C1 segment of cervical spinal cord (tissue), 14 donors: Measurements from ENCODE around the gene ANKRD34A.
A peak's percentile ranks its signal among the peaks of the same experiment; 100 is the strongest.

ENCODE experiments used
- DNase-seq, 14 donors: peaks; one replicate each; lab custom pipeline; 2025; lab: John Stamatoyannopoulos, UW

ANKRD34A gene

DNA sequence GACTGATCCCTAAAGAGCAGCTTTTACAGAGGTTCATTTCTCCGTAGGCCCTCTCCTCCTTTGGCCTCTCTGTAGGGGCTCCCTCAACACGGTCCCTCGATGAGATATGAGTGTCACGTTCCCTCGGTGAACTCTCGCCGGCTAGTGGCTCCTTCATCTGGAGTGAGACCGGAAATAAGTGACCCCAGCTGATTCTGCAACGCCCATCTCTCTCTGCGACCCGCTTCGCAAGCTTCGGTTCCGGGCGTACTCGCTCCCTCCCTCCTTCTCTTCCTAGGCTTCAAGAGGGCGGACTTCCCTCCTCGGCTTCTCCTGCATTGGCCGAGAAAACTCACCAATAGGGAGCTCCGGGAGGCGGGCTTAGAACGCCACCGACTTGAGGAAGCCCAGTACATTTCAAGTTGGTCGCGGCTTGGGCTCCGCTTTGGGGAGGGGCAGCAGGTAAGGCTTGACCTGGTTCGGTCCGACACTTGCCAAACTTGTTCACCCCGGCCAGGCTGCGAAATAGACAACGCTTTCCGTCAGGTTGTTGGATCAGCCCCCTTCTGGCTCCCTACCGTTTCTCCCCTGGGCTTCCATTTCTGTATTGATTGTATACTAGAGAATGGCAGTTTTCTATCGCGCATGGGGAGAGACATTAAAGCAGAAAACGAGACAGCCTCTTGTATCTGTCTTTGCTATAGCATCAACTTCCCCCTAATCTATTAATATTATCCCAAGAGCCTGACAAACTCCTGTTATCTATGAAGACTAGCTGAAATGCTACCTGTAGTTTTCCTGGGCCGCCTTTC, at the start of gene ANKRD34A, which contains the start of gene POLR3GL:
ANKRD34A (minus strand) TSS at position 248 of the 791 bp plus-strand sequence. CDS start 2,816 bp downstream, outside the sequence.
POLR3GL (plus strand) TSS at position 363 of the 791 bp plus-strand sequence. CDS start 10,176 bp downstream, outside the sequence.
- peak; percentile 69 to 98 (median 89) for DNase-seq

DNA sequence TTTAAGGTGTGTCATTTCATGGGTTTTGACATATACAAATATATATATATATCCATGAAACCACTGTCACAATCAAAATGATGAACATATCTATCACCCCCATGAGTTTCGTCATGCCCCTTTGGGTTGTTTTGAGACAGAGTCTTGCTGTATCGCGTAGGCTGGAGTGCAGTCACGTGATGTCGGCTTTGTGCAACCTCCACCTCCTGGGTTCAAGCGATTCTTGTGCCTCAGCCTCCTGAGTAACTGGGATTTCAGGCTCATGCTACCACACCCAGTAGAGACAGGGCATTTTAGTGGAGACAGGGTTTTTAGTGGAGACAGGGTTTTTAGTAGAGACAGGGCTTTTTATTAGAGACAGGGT, 49.2 kb upstream of the ANKRD34A start:
- DNase-seq, result no peak

DNA sequence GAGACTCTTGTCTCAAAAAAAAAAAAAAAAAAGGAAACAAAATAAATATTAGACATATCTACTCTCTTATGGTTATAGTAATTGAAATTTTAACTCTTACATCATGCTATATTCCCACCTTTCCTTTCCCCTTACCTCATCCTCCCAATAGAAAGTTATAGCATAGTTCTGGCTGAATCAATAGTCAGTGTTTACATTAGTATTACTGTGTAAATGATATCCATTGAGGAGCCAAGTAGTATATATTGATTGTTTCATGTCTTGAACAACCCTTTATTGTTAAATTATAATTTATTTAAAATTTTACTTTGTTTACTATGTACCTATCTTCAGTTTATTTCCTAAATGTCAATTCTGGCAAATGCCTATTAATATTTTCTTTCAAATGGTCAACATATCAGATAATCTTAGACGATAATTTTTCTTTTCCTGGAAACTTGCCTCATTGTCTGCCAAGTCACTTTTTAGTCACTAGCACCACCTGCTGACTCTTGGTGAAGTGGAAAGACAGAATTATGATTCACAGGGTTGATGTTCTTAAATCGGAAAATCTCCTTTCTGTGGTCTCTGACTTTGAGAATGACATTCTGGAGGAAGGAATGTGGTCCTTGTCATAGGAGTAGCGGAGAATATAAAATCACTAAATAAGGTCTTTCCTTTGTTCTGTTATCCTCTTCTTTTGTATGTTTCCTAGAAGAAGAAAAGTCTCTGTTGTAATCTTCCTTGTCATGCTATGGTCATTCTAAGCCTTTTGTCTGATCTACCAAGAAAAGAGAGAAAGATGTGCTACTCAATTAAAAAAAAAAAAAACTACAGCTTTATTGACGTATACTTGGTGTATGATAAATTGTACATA, 48.6 kb upstream of the ANKRD34A start:
- DNase-seq, result peak in 3 of 14 donors; percentile 12 to 23 (median 15)

DNA sequence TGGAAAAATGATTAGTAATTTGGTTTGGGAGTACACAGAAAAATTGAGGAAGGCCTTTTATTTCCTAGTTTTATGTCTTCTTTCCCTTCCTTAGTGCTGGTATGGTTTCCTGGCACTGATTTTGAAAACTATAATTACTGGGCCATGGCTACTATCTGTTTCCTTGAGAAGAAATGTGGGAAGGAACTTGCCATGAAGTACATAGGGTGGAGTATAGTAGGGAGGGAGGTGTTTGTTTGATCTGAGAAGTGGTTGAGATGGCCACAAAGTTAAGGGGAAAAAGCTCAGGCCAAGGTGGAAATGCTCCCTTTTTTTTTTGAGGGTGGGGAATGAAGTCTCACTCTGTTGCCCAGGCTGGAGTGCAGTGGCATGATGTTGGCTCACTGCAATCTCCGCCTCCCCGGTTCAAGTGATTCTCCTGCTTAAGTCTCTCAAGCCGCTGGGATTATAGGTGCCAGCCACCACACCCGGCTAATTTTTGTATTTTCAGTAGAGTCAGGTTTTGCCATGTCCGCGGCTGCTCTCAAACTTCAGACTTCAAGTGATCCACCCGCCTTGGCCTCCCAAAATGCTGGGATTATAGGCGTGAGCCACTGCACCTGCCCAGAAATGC, 45.9 kb upstream of the ANKRD34A start:
- no peak for DNase-seq

DNA sequence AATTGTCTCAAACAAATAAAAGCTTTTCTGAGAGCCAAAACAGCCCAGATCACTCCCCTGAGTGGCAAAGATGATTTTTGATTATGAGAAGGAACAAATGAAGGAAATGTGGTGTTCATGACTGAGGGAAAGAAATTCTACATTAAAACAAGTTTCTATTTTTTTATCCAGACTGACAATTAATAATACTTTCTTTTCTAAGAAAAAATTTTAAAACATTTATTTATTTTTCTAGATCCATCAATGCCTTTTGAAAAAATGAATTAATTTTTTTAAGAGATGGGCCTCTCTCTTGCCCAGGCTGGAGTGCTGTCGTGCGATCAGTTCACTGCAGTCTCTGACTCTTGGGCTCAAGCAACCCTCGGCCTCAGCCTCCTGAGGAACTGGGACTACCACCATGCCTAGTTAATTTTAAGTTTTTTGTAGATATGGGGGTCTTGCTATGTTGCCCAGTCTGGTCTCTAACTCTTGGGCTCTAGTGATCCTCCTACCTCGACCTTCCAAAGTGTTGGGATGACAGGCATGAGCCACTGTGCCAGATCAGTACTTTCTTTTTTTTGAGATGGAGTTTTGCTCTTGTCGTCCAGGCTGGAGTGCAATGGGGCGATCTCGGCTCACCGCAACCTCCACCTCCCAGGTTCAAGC, 43.2 kb upstream of the ANKRD34A start:
- no peak for DNase-seq

DNA sequence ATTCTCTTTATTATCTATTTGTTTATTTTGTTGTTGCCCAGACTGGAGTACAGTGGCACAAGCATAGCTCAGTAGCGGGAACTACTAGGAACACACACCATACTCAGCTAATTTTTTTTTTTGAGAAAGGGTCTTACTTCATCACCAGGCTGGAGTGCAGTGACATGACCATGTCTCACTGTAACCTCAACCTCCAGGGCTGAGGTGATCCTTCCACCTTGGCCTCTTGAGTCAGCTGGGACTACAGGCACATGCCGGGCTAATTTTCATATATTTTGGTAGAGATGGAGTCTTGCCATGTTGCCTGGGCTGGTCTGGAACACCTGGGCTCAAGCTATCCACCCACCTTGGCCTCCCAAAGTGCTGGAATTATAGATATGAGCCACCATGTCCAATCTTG, 37.3 kb upstream of the ANKRD34A start:
- no peak for DNase-seq

DNA sequence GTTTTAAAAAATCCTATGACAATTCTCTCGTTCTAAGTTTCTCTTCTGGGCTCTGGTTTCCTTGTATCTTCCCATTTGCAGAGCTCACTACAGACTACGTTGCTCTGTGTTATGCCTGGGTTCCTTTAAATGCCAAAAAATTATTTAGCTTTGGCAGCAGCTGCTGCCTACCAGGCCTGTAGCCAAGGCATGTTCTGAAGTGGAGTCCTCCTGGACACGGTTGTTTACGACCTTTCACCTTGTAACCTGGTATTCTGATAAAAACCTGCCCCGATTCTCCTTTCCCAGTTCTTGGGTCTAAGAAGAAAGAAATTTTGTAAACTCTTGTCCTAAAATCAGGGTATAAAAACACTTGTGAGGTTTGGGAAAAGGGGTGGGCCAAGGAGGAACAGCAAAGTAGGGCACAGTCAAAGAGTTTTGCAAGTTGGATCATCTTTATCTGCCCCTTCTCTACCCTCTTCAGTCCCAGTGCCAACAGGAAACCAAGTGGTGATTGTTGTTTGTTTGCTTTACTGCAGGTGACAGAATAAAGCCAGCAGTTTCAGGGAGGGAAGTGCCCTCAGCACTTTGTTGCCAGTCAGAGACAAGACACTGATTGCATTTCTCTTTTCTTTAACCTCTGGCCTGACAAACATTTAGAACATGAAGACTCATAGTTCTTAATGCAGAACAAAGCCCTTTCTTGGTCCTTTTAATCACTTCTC, 35.1 kb upstream of the ANKRD34A start:
- DNase-seq, result peak in 1 of 14 donors; percentile 76

DNA sequence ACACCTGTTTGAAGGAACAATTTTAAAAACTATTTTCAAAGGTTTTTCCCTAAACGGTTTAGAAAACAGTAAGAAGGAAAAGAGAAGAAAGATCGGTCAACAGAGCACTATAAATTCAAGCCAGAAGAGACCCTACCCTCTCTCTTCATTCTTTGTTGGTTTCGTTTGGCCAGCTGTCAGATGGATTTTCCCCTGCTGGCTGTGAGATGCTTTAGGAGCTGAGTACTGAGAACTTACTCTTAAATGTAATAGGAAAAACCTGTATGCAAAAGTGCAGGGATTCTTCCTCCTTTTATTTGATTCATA, 33.3 kb upstream of the ANKRD34A start:
- no peak for DNase-seq

DNA sequence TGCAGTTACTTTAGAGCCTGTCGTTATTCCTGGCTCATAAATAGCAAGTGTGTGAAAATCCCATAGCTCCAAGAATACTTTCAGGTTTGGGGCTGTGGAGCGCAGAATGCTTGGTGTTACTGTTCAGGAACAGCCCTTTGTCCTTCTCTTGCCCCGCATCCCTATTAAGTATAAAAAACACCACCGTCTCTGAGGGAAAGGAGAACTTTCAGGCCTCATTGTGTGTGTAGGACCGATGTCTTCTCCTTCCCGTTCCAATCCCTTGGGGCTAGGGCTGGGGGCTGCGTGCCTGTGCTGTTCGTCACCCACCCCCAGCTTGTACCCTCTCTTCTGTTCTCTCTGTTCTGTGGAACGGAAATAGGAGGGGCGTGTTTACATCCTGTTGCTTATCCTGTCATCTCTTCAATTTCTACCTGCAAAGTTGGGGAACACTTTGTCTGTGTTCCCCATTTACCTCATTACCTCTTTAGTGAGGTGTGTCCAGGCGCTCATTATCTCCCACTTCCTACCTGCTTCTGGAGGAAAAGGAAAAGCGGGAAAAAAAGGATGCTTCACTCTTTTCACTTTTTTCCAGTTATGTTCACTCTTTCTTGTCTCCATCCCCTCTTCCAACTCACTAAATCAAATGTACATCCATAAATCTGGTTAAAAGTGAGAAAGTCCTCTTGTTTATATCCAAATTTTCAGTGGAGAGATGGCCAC, 32.8 kb upstream of the ANKRD34A start:
- peak in 5 of 14 donors; percentile 61 to 82 (median 79) for DNase-seq

DNA sequence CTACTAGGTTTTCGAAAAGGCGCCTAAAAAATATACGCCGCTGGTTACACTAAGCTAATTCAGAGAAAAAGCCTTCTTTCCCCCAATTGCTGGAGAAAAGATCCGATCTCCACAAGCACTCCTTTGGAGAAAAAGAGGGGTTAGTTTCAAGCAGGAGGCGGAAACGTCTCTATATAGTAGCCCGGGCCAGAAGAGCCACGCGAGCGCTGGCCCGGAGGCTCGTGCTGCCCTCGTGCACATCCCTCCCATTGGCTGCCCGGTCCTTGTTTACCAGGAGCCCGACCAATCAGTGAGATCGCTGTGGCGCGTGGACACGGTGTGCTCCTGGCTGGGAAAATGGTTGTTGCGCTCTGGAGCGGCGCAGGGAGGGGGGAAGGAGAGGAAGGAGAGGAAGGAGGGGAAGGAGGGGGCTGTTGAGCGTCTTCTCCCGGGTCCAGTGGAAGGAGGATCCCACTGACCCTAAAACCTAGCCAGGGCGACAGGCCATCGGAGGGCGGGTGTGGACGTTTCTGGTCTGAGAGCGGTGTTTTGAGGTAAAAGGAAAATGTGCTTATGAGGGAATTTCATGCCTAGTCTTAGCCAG, 32.1 kb upstream of the ANKRD34A start, which contains the start of gene TXNIP:
TXNIP (minus strand) TSS at position 147 of the 583 bp plus-strand sequence. CDS start 313 bp downstream, outside the sequence.
- DNase-seq, result peak; percentile 90 to 100 (median 98)

DNA sequence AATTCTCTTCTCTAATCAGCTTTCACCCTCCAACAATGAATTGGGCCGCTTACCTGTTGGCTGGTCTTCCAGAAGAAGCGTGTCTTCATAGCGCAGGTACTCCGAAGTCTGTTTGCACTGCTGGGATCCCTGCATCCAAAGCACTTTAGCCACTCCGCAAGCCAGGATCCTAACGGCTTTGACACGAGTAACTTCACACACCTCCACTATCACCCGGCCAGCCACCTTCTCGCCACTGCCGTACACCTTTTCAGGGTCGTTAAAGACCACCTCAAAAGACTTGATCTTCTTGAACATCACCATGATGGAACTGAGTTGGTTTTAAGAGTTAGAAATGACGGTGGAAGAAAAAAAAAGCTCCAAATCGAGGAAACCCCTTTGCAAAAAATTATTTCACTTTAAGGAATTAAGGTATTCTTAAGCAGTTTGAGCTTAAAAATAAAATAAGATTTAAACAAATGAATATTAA, 31.6 kb upstream of the ANKRD34A start:
- peak in 2 of 14 donors; percentile 14 to 41 for DNase-seq

DNA sequence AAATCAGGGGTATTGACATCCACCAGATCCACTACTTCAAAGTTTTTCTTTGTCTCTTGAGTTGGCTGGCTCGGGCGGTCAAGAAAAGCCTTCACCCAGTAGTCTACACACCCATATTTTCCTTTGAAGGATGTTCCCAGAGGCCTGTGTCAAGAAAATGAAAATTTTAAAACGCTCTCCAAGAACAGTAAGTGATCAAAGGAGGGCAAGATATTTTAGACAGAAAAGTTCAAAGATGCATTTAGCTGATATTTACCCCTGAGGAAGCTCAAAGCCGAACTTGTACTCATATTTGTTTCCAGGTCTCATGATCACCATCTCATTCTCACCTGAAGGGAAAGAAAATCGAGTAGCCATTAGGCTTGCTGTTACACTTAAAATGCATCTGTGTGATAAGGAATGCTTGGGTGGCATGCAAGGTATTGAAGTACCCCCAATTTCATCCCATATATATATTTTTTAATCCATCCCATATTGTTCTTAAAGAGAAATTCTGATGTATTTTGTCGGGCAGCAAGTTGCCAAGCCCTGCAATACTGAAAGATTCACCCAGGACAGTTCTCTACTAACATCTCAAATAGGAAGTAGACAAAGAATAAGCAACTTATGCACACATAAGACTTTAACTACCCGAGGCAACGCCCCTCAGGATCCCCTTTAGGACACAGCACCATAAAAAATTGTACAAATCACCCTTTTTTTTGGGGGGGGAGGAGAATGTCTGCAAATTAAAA, 30.9 kb upstream of the ANKRD34A start:
- DNase-seq, result peak in 1 of 14 donors; percentile 37

DNA sequence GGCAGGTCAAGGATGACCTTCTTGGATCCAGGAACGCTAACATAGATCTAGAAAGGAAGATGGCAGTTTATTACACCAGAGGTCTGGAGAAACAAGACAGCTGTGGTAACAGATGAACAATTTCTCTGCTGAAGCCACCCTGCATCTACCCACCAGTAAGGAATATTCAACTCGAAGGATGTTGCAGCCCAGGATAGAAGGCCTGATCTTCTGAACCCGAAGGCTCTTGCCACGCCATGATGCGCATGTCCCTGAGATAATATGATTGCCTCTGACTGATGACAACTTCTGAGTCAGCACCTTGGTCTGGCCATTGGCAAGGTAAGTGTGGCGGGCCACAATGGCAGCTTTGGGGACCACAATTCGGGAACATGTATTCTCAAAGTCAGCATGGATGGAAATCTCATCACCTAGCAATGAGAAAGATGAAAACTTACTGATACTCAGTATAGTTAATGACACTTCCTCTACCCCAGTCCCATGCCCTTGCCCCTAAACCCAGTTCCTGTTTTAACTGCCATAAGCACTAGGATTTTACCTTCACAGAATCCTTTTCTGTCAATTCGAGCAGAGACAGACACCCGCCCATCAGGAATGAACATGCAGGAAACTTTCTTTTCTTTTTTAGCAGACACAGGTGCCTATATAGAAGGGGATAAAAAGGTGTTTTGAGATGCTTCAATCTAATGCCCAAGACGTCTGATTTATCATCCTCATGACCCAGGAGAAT, 30.2 kb upstream of the ANKRD34A start:
- peak in 3 of 14 donors; percentile 14 to 35 (median 33) for DNase-seq

DNA sequence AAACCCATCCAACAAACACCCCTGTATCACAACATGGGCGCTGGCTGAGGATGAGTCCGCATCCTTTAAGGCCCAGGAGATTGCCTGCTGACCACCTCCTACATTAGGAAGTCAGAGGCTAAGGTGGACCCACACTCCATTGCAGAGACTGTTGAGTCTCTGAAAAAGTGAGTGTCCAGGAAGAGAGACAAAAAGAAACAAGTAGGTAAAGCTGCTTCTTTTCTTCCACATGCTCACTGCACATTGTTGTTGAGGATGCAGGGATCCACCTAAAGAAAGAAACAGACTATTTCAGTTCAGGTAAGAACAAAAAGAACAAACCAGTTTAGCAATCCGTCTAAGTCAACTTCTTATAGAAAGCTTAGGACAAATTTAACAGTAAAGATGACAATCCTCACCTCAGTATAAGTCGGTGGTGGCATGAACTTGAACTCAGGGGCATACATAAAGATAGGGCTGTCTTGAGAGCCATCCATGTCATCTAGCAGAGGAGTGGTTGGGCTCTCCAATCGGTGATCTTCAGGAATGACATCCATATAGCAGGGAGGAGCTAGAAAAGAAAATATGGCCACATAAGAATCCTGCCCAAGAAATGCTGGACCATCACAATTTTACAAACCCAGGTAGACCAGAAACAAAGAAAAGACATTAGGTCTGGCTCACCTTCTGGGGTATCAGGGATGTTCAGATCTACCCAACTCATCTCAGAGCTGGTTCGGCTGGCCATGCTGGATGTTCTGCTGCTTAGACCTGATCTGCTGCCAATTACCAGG, 29.4 kb upstream of the ANKRD34A start:
- DNase-seq, result no peak

DNA sequence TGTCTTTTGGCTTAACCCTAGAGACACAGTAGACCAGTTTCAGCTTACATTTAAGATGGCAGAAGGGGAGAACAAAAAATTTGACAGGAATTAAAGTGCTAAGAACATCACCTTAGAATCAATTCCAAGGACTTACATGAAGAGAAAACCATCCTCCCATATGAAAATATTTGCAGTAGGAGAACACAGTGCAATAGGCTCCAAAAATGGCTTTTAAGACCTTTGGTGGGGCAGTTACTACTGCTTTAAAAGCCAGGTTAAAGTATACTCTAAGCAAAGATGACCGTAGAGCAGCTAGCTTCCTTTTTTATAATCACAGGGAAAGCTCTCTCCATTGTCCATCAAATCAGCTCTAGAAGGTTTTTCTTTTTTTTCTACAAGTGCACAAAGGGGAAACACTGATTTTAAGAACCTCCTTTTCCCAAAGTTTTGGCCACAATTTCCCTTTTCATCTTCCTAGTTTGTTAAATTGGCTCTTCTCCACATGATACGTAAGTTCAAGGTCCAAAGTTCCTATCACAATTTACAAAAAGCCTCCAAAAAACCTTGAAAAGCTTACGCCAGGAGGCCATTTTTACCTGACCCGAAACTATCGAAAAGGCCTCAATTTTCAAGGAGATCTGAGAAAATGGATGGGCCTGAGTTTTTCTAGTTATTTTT, 28.7 kb upstream of the ANKRD34A start:
- DNase-seq, result no peak

DNA sequence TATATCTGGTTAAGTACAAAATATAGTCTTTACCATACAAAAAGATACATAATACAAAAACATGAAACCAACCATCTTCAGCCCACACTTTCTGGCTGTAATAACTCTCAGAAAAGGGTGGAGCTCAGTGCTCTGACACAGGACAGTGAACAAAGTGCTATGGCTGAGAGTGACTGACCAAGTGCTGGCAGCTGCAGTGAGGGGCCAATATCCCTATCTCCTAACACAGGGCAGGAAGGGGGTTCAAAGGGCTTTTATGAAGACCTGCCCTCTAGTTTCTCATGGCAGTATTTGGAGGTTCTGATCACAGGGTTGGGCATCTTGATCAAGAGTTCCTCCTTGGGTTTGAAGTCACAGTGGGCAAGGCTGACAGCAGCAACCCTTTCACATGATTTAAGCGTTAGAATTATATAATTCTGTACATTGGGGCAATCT, 28.1 kb upstream of the ANKRD34A start:
- no peak for DNase-seq
